ENCODE data around the gene MOSPD3.
"Not testable (repeated sequence)": the region's sequence is repeated elsewhere in the genome, so short reads cannot be mapped to it uniquely, and the experiment has no call there.

MOSPD3 gene

GRCh38 chr7:100626055-100626454 is 13.7 kb downstream of the MOSPD3 start:
- no peak for DNase-seq (ENCODE audit: low read depth)

DNA sequence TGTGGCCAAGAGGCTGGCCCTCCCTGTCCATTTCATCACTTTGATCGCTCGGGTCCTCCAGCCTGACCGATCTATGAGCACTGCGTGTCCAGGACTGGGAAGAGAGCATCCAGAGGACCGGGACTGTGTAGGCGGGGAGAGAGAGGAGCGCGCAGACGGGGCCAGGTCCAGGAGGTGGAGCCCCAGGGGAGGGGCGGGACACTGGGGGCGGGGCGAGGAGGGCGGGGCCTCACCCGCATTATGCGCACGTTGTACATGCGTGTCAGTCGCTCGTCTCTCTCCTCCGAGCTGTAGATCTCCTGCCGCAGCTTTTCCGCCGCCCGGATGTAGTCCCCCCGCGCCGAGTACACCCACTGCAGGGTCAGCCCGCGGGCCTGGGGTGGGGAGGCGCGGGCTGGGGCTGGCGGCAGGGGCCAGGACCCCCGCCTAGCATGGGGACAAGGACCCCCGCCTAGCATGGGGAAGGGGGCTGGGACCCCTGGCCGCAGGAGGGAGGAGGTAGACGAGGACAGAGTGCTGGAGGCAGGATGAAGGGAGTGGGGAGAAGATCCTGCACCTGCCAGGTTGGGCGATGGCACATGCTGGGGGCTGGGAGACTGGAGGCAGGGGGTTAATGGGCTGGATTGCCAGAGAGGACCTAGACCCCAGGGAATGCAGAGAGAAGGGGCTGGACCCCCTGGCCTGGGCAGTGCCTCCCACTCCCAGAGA is 14.3 kb downstream of the MOSPD3 start:
- DNase-seq (ENCODE audit: low read depth): peak; percentile 47

DNA sequence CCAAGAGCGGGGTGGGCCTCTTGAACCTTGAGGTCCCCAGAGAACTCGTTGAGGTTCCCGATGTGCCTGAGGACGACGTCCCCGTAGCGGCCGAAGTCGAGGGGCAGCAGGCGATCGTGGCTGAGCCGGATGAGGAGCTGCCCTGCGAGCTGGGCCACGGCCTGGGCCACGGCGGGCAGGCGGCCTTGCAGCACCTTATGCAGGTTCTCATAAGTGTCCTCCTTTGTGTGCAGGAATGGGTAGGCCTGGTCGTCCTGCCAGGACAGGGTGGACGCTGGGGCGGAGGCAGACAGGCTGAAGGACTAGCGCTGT is 14.9 kb downstream of the MOSPD3 start:
- no peak for DNase-seq (ENCODE audit: low read depth)

DNA sequence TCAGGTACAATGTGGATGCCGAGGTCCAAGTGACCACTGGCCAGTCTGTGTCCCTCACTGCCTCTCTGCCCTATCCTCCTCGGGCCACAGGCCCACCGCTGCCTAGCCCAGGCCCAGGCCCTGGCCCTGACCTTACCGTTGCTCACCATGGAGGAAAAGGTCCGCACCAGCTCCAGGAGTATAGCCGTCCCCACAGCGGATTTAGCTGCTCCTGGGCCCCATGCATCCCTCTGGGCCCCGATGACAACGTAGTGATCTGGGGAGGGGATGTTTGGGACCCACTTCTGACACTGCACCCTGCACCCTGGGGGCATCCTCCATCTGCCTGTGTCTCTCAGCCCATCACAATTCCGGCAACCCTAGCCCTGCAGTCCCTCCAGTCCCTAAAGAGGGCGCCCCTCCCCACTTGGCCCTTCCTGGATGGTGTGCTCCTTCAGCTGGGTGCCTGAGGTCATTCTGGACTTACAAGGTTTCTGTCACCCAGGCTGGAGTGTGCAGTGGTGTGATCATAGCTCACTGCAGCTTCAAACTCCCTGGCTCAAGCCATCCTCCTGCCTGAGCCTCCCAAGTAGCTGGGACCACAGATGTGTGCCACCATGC is 16.9 kb downstream of the MOSPD3 start:
- no peak for DNase-seq (ENCODE audit: low read depth)

DNA sequence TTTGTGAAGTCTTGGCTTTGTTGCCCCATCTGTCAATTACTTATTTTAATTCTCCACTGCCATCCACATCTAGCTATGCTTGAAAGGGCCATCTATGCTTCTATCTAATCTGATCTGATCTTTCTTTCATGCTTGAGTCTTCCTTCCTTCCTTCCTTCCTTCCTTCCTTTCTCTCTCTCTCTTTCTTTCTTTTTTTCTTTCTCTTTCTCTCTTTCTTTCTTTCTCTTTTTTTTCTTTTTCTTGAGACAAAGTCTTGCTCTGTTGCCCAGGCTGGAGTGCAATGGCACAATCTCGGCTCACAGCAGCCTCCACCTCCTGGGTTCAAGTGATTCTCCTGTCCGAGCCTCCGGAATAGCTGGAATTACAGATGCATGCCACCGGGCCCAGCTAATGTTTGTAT is 17.7 kb downstream of the MOSPD3 start:
- DNase-seq (ENCODE audit: low read depth): no peak

DNA sequence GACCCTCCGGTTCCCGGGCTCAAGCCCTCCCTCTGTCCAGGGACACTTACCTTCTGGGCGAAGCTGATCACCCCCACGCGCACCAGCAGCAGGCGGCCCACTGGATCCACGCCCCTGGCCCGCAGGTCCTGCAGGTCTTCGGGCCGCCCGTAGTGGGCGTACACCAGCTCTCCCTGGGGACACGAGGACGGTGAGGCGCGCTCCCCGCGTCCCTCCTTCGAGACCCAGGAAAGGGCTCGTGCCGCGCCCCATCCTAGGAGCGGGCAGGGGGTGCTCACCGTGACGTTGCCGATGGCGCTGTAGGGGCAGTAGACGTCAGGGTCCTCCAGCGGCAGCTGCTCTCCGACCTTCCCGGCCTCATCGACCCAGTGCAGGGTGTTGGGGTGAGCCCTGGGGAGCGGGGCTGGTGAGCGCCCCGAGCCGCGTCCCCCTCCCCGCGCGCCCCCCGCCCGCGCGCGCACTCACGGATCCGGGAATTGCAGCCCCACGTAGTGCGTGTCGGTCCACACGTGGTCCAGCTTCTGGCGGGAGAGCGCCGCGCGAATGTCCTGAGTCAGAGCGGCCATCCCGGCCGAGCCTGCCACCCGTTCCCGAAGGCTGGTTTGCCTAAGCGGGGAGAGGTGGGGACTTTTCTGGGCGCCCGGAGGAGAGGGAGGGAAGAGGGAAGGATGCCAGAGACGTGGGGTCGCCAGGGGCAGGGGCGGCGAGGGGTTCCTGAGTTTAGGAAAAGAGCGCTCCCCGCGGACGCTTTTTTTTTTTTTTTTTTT is 20.8 kb downstream of the MOSPD3 start:
- DNase-seq (ENCODE audit: low read depth): no peak

DNA sequence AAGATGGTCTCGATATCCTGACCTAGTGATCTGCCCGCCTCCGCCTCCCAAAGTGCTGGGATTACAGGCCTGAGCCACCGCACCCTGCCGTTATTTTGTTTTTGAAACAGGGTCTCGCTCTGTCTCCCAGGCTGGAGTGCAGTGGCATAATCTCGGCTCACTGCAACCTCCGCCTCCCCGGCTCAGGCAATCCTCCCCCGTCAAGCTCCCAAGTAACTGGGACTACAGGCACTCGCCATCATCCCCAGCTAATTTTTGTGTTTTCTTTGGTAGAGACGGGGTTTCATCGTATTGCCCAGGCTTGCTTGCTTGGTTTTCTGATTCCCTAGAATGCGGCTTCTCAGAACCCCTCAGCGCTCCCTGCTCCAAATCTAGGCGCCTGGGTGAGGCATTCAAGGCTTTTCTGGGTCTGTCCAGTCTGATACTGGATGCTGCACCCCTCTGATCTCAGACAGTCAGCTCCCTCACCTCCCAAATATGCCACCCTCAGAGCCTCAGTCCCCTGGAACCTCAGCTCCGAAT is 27.7 kb downstream of the MOSPD3 start:
- DNase-seq (ENCODE audit: low read depth): no peak

GRCh38 chr7:100640517-100641440 is 28.4 kb downstream of the MOSPD3 start:
- DNase-seq (ENCODE audit: low read depth): no peak

DNA sequence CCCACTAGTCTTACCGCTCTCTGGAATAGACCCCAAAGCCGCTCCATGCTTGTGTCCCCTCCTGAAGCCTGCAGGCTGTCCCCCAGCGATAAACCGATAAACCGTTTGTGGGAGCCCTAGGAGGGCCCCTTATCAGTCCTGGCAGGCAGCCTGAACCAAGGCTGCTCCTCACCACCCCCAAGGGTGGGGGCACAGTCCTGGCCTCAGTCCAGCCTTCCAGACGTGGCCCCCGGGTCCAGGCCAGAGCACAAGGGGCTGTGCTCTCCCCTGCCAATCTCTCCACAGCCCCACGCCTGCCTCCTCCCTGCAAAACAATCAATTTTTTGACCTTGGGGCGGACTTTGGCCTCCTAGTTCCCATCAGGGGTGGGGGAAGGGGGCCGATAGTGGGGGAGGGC is 29.1 kb downstream of the MOSPD3 start, which contains the start of gene TFR2:
TSS of gene TFR2 (minus strand) at position 90 of the 397 bp plus-strand sequence. CDS start at position 47, 43 bp downstream.
- no peak for DNase-seq (ENCODE audit: low read depth)

DNA sequence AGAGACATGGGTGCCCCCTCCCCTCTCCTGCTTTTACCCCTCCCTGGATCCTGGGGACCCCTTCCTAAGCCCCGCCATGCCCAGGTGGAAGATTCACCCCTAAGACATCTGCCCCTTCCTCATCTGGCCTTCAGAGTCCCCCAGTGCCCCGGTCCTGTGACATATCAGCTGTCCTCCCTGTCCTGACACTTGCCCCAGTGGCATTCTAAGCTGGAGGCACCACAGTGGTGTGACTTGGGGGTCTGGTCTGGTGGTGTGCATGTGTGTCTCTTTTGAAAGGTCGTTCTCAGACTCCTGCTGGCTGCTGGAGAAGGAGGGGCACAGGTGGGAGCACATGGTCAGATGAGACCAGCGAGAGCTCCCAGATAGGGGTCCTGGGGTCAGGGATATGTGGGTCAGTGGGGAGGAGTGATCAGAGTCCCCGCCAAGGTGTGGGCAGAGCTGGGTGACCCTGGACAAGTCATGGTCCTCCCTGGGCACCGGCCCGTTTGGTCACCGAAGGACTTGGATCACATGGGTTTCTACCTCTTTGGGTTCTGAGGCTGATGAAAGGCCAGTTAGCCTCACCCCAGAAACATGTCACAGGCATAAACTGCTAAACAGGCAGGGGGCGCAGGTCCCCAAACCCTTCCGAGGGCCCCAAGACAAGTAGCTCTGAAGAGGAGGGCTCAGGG is 29.7 kb downstream of the MOSPD3 start:
- DNase-seq (ENCODE audit: low read depth): no peak

DNA sequence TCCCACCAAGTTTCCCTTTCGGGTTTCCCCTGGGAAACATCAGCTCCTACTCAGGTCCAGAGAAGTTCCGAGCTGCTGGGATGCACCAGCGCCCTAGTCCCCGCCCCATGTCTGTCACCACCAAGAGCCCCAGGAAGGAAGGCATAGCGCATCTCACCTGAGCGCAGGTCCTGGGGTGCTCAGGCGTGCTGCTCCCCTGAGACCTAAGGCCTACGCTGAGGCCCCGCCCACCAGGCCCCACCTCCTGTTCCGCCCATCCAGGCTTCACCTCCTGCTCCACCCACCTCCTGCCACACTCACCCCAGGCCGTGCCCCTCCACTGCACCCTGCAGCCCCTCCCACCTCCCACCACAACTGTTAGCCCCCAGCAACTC is 30.2 kb downstream of the MOSPD3 start:
- DNase-seq (ENCODE audit: low read depth): no peak

DNA sequence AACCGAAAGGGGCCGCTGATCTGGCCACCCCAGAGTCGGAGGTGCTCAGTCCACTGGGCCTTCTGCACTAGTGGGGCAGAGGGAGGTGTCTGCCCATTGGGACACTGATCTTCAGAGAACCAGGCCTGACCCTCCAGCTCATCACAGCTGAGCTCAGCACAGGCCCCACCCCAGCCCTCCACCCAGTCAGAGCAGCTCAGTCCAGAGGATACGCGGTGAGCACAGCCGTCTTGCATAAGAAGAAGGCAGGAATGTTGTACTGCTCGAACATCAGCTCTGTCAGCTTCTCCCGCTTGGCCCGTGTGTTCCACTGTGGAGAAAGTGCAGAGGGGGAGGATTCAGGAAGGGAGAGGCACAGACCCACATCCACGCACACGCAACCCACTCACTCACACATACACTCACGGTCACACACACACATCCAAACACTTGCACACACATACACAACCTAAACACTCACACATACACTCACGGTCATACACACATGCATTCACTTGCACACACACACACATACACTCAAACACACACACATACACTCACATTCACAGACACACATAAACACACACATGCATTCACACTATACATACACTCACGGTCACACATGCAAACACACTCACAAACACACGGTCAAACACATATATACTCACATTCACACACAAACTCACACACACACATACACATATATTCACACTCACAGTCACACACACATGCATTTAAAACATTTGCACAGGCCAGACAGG is 37.7 kb downstream of the MOSPD3 start:
- DNase-seq (ENCODE audit: low read depth): no peak

DNA sequence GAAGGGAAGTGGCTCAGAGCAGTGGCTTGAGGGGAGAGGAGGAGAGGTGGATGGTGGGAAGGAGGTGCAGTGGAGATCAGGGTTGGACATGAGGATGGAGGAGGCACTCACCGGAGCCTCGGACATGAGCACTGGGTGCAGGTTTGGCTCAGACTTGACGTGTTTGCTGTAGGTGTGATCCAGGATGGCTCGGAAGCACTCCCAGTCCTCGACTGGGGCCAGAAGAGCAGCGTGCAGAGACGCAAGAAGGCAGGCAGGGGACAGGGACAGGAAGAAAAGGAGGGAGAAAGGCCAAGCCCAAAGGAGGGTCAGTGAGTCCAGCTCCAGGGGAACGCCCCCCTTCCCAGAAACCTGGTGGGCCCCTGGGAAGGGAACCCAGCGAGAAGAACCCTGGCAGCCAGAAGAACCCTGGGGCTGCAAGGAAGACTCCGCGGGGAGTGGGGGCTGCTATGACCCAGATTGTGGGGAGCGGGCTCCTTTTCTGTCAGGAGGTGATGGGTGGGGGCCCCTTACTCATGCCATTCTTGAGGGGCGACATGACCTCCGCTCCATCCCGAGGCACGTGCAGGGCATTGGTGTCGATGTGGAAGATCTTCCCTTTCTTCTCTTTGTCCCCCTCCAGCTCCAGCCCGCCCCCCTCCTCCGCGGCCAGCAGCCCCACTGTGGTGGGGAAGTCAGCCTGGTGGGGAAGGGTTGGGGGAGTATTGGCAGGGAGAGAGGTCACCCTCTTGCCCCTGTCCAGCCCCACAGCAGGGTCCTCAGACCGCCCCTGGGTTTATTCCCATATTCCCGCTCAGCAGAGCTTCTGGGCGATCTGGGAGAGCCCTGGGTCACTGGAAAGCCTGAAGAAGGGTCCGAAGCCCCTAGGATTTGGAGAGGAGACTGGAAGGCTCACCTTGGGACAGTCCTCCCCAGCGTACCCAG is 42.8 kb downstream of the MOSPD3 start:
- DNase-seq (ENCODE audit: low read depth): no peak

GRCh38 chr7:100655908-100656674 is 43.8 kb downstream of the MOSPD3 start, which contains the start of gene ACTL6B:
Gene ACTL6B, minus strand, starts transcription at chr7:100656448. Its CDS starts 94 bp downstream, at chr7:100656354.
- DNase-seq (ENCODE audit: low read depth): no peak

GRCh38 chr7:100662194-100662776 is 49.9 kb downstream of the MOSPD3 start:
- not testable (repeated sequence) for DNase-seq (ENCODE audit: low read depth)

Measured in fibroblast of the conjunctiva (primary cell).